ENCODE data around the gene TIGD6. TPM values are rescaled to one million over a fixed set of nuclear protein-coding genes. Genes with fewer than 3 reads are reported as not detected.

TIGD6 gene
- total and polyA plus RNA-seq, 2 experiments from 2014 or later: 1.4 to 2.1 TPM

GRCh38 chr5:150044329-150044681, 43.9 kb upstream of the TIGD6 start:
- no peak overlapping the region for H3K27ac ChIP-seq (ENCODE audit: low read depth)
- TF ChIP-seq NANOG (IDR thresholded peaks at IDR 0.05; ENCODE audit: borderline replicate concordance) (no peak), REST (IDR thresholded peaks at IDR 0.05; ENCODE audit: unreplicated experiment) (no peak), JUNB (IDR thresholded peaks at IDR 0.05; ENCODE audit: unreplicated experiment) (no peak), ZNF462 (CRISPR knock-in tag; IDR thresholded peaks at IDR 0.05) (no peak), ZNF114 (CRISPR knock-in tag; IDR thresholded peaks at IDR 0.05) (no peak), STAT1 (IDR thresholded peaks at IDR 0.05; ENCODE audit: unreplicated experiment) (no peak), CTCF (conservative IDR thresholded peaks at IDR 0.05; ENCODE audit: low read depth in 2 of 2) (no peak), POLR2AphosphoS5 (IDR thresholded peaks at IDR 0.05; ENCODE audit: low read depth) (no peak), CREB1 (CRISPR knock-in tag; IDR thresholded peaks at IDR 0.05; ENCODE audit: low read depth) (no peak), ZNF331 (CRISPR knock-in tag; IDR thresholded peaks at IDR 0.05; ENCODE audit: low read depth) (no peak), EZH2 (IDR thresholded peaks at IDR 0.05; ENCODE audit: low read depth, unreplicated experiment) (no peak), EZH2phosphoT487 (IDR thresholded peaks at IDR 0.05; ENCODE audit: unreplicated experiment) (no peak), ETS1 (IDR thresholded peaks at IDR 0.05) (no peak)
- no peaks in the 10 kb centered on the region for H3K27me3 ChIP-seq (ENCODE audit: insufficient read depth)
- ATAC-seq (no peak), DNase-seq (ENCODE audit: low spot score) (no peak)
- Mint-ChIP-seq H3K27ac (no peak overlapping the region), H3K9me3 (no peaks in the 10 kb centered on the region), H3K4me1 (peaks cover 4% of the 10 kb centered on the region), H3K27me3 (ENCODE audit: insufficient read depth, low read depth, poor library complexity) (peaks cover 2% of the 10 kb centered on the region), H3K36me3 (ENCODE audit: low read depth) (peaks cover 77% of the 10 kb centered on the region), H3K4me3 (no peak overlapping the region)
- no peaks in the 10 kb centered on the region for H3K79me2 ChIP-seq (replicated peaks; ENCODE audit: insufficient read depth)
- H3K4me2 ChIP-seq: no peak overlapping the region
- H4K20me1 ChIP-seq (replicated peaks; ENCODE audit: insufficient read depth): peaks cover 11% of the 10 kb centered on the region
- no peak overlapping the region for H3K4me3 ChIP-seq
- H3F3A ChIP-seq (replicated peaks; ENCODE audit: low read depth): no peaks in the 10 kb centered on the region
- H2AFZ ChIP-seq: no peak overlapping the region
- peaks cover 39% of the 10 kb centered on the region for H3K36me3 ChIP-seq (ENCODE audit: insufficient read depth)
- H3K9me2 ChIP-seq (ENCODE audit: insufficient read depth): no peaks in the 10 kb centered on the region
- no peaks in the 10 kb centered on the region for H3K4me1 ChIP-seq (ENCODE audit: insufficient read depth)

All from GM23338 (cell line).